GM18519 (cell line): Measurements from ENCODE around the gene MYG1.
"Not testable (repeated sequence)": the region's sequence is repeated elsewhere in the genome, so short reads cannot be mapped to it uniquely, and the experiment has no call there.

Experiments used
- ATAC-seq: cut with Tn5 transposase; IDR thresholded peaks from one replicate; pipeline ENCODE4 v1.9.1; 2021; ENCODE audit warnings: mild to moderate bottlenecking, moderate library complexity; ENCODE audit not compliant: unreplicated experiment, low FRiP score

Gene MYG1

GRCh38 chr12:53279888-53280498 is 19.5 kb upstream of the MYG1 start:
- ATAC-seq = no peak

GRCh38 chr12:53286448-53286847 is 13.0 kb upstream of the MYG1 start:
- no peak for ATAC-seq

GRCh38 chr12:53287741-53288216 is 11.7 kb upstream of the MYG1 start:
- ATAC-seq = no peak

GRCh38 chr12:53288322-53288721 is 11.2 kb upstream of the MYG1 start:
- no peak for ATAC-seq

GRCh38 chr12:53289891-53290290 is 9.6 kb upstream of the MYG1 start:
- no peak for ATAC-seq

GRCh38 chr12:53290661-53291060 is 8.8 kb upstream of the MYG1 start:
- ATAC-seq = no peak

GRCh38 chr12:53292426-53292825 is 7.1 kb upstream of the MYG1 start:
- no peak for ATAC-seq

- peak; percentile 80 for ATAC-seq
Measured at GRCh38 chr12:53295070-53295890, 4.2 kb upstream of the MYG1 start, which contains the start of gene PFDN5. Gene PFDN5 (plus strand): TSS chr12:53295542. CDS start chr12:53295568, 26 bp downstream.

- ATAC-seq = no peak
Measured at GRCh38 chr12:53295891-53296219, 3.6 kb upstream of the MYG1 start.

GRCh38 chr12:53297106-53297505 is 2.4 kb upstream of the MYG1 start:
- ATAC-seq = not testable (repeated sequence)

GRCh38 chr12:53298164-53298563 is 1.3 kb upstream of the MYG1 start:
- ATAC-seq = no peak

- ATAC-seq = no peak
Measured at GRCh38 chr12:53299101-53299453, 418 bp upstream of the MYG1 start.

- no peak for ATAC-seq
Measured at GRCh38 chr12:53300187-53300586, 692 bp downstream of the MYG1 start.

- no peak for ATAC-seq
Measured at GRCh38 chr12:53302903-53303302, 3.4 kb downstream of the MYG1 start.

GRCh38 chr12:53306826-53307225 is 7.3 kb downstream of the MYG1 start:
- ATAC-seq = no peak

GRCh38 chr12:53308276-53308675 is 8.8 kb downstream of the MYG1 start:
- no peak for ATAC-seq

- ATAC-seq = no peak
Measured at GRCh38 chr12:53313996-53314395, 14.5 kb downstream of the MYG1 start.

GRCh38 chr12:53320352-53321195 is 21.1 kb downstream of the MYG1 start:
- ATAC-seq = no peak

- no peak for ATAC-seq
Measured at GRCh38 chr12:53324113-53324778, 24.8 kb downstream of the MYG1 start.

GRCh38 chr12:53324779-53325510 is 25.4 kb downstream of the MYG1 start:
- ATAC-seq = no peak
